Endothelial cell of umbilical vein (primary cell): ENCODE data around the gene KIF26B.

Experiments used
- CTCF ChIP-seq, 2 donors: IDR thresholded peaks; 1 replicate in 1 of 2; 2 replicates in 1 of 2; pipeline ENCODE4 v1.5.1; 2011; ENCODE audit warnings: low read length in 2 of 2, mild to moderate bottlenecking in 2 of 2, moderate library complexity in 2 of 2, control low read depth in 1 of 2, inconsistent platforms in 1 of 2, low read depth in 1 of 2; ENCODE audit not compliant: insufficient read depth in 1 of 2; ENCODE audit errors: extremely low read depth in 1 of 2
- EZH2 ChIP-seq: IDR thresholded peaks from 2 replicates; pipeline ENCODE4 v1.6.1; 2012; ENCODE audit warnings: borderline replicate concordance, low read depth, mild to moderate bottlenecking, moderate library complexity, low read length, inconsistent platforms; ENCODE audit not compliant: severe bottlenecking
- MYC ChIP-seq: IDR thresholded peaks from one replicate; pipeline ENCODE4 v1.6.1; 2011; ENCODE audit warnings: mild to moderate bottlenecking, low read depth, low read length
- POLR2AphosphoS5 ChIP-seq: IDR thresholded peaks from 2 replicates; pipeline ENCODE4 v1.6.1; 2012; ENCODE audit warnings: low read depth, mild to moderate bottlenecking, control low read depth, low read length, moderate library complexity; ENCODE audit not compliant: insufficient read depth

DNA sequence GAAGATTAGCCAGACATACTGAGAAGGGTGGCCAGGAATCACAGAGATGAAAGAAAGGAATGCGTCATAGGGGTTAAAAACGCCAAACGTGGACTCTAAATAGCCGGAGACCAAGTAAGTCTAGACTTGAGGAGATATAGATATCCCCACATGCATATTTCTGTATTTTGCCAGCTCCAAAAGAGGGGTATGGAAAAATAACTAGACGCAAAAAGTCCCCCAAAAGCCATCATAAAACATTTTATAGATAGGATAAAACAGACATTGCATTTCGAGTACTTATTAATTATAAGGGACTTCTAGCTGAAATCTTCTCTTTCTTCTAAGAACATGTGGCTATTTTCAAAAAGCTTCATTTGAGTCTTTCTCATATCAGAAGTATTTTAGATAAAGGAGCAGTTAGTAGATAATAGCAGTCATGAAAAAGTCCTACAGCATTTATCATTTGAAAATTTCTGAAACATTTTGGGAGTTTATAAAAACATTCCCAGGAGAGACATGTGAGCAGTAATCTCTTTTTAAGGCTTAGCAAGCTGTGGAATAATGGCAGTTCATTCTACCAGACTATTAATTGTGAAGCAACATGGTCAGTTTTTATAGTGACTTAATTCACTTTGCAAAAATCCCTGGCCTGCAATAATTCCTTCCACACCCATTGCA is 6.1 kb downstream of the KIF26B start:
- TF ChIP-seq EZH2 (no peak), MYC (no peak), POLR2AphosphoS5 (no peak), CTCF (IDR thresholded peaks at IDR 0.05; ENCODE audit: extremely low read depth in 1 of 2, insufficient read depth in 1 of 2, low read depth in 1 of 2, low read length in 2 of 2) (no peak)
